Astrocyte (in vitro differentiated cells and primary cell): ENCODE measurements around the gene MT1H.
A peak's percentile ranks its signal among the peaks of the same experiment; 100 is the strongest.

Experiments
- EZH2 ChIP-seq: IDR thresholded peaks from 2 replicates; pipeline ENCODE4 v1.6.1; 2012; ENCODE audit warnings: mild to moderate bottlenecking, low read length, inconsistent platforms; ENCODE audit not compliant: insufficient read depth
- TF ChIP-seq, protein P1 (sequence below): IDR thresholded peaks from 2 replicates; pipeline ENCODE4 v1.5.1; 2011; ENCODE audit warnings: low read depth, mild to moderate bottlenecking, inconsistent platforms, low read length, moderate library complexity; ENCODE audit not compliant: insufficient read depth

DNA sequence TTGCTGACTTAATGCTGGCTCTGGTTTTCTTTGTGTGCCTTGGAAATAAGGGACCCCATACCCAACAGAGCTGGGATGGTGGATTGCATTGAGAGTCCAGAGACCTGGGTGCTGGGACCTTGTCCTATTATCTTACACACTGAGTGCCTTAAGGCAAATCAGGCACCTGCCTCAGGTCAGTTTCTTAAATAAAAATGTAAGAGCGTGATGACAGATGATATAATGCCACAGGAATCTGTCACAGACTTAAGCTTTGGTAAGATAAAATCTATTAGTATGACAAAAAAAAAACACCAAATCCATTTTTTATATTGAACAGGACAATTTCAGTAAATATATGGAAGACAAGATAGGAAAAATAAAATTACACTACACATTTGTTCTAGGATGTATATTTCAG lies 29.5 kb upstream of the MT1H start:
- TF ChIP-seq, protein P1, sequence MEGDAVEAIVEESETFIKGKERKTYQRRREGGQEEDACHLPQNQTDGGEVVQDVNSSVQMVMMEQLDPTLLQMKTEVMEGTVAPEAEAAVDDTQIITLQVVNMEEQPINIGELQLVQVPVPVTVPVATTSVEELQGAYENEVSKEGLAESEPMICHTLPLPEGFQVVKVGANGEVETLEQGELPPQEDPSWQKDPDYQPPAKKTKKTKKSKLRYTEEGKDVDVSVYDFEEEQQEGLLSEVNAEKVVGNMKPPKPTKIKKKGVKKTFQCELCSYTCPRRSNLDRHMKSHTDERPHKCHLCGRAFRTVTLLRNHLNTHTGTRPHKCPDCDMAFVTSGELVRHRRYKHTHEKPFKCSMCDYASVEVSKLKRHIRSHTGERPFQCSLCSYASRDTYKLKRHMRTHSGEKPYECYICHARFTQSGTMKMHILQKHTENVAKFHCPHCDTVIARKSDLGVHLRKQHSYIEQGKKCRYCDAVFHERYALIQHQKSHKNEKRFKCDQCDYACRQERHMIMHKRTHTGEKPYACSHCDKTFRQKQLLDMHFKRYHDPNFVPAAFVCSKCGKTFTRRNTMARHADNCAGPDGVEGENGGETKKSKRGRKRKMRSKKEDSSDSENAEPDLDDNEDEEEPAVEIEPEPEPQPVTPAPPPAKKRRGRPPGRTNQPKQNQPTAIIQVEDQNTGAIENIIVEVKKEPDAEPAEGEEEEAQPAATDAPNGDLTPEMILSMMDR, result no peak
- peak; percentile 4 for TF ChIP-seq EZH2
